COR-L47 (cell line): Measurements from ENCODE around the gene TSPAN10.

Source experiments
- DNase-seq: peaks from one replicate; lab custom pipeline; 2025; lab: John Stamatoyannopoulos, UW

Gene TSPAN10

DNA sequence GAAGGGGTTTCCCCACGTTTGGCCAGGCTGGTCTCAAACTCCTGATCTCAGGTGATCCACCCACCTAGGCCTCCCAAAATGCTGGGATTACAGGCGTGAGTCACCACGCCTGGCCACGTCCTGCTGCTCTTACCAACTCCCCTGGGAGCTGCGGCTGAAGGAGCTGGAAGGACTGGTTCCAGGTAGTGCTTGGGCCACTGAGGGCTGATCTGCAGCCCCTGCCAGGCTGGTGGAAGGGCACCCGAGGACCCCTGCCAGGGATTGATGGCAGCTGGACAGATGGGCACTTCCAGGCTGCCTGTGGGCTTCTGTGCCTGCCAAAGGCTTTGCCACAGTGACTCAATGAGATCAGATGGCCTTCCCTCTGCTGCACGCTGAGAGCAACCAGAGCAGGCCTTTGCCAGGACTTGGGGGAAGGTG is 27.1 kb downstream of the TSPAN10 start:
- no peak for DNase-seq

DNA sequence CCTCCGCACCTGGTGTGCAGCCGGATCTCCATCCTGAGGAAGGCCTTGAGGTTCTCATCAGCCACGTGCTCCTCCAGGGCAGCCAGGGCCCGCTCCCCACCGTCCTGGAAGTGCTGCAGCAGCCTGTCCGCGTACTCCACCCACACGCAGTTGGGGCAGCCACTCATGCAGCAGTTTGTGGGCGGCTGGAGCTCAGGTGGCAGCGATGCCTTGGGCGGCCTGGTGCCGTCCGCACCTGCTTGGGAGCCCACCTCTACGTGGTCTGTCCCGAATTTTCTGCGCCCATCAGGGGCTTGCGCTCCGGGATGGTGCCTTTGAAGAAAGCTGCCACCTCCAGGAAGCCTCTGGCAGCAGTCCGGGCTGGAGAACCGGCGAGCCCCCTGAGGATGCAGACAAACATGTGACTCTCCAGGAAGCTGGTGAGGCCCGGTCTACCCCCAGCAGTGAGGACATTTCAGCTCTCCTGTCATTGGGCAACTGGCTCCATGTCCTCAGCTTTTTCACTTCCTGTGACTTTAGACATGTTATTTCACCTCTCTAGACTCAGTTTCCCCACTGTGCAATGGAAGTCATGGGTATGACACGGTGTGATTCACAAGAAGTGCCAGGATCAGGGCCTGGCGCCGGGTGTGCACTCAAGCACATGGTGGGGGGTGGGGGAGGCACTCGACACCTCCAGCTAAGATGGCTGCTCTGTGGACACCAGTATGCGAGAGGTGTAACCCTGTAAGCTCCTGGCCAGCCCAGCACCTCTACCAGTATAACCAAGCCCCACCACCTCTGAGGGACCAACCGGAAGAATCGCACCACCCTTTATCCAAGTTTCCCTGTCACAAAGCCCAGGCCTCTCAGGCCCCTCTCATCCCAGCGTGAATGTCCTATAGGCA is 28.5 kb downstream of the TSPAN10 start:
- DNase-seq, result peak; percentile 9

DNA sequence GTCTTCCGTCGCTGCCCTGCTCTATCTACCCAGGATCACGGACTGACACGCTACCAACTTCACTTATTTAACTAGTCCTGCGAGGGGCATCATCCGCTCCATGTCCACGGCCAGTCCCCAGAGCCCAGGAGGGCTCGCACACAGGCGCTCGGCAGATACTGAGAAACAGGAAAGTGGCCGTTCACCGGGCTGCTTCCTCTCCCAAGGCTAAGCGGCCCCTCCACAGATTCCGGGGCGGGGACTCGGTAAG is 29.0 kb downstream of the TSPAN10 start:
- no peak for DNase-seq

DNA sequence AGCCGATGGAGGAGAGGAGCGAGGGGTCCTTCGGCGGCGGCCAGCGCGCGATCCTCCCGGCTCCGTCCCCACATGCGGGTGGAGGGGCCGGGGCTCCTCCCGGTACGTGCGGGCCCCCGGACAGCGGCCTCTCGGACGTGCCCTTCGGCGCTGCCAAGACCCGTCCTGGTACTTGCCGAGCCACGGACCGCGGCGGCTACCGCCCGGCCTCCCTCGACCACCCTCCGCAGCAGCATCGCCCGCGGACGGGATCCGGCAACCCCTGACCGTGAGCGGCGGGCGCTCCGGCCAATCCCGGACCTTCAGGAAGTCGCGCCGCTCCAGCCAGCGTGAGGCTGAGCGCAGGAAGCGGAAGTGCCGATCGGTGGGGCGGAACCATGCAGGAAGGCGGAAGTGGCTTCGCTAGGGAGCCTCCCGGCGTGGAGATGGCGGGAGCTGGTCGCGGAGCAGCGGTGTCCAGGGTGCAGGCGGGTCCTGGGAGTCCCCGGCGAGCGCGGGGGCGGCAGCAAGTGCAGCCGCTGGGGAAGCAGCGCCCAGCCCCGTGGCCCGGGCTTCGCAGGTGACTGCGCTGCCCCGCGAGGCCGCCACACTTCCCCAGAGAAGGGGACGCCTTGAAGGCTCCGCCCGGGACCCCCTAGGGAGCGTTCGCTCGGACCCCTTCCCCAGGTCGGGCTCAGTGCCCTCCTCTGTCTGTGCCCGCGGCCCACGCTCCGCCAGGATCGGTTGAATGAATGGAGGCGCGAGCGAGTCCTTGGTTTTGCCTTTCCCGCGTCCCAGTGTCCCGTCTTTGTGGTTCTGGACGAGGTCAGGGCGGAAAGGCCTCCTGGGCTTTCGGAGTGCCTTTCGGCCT is 29.6 kb downstream of the TSPAN10 start, which contains the start of the genes CCDC137 and OXLD1:
Gene CCDC137 (plus strand): TSS at position 396 of the 850 bp plus-strand sequence. CDS start 30 bp downstream, at position 426.
Gene OXLD1 (minus strand): TSS at position 264 of the 850 bp plus-strand sequence. CDS start 28 bp downstream, at position 236.
- peak; percentile 96 for DNase-seq

DNA sequence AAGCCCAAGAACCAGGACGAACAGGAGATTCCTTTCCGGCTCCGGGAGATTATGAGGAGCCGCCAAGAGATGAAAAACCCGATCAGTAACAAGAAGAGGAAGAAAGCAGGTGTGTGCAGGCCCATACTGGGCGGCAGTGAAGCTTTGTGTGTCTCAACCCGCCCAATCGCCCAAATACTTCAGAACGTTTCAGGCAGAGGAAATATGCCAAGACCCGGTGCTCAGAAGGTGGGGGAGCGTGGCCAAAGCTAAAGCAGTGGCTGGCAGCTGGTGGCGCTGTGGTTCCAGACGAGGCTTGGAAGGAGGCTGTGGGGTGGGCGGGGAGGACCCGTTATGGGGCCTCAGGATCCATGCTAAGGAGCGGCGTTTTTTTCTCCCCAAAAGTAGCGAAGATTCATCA is 30.8 kb downstream of the TSPAN10 start:
- DNase-seq, result no peak

DNA sequence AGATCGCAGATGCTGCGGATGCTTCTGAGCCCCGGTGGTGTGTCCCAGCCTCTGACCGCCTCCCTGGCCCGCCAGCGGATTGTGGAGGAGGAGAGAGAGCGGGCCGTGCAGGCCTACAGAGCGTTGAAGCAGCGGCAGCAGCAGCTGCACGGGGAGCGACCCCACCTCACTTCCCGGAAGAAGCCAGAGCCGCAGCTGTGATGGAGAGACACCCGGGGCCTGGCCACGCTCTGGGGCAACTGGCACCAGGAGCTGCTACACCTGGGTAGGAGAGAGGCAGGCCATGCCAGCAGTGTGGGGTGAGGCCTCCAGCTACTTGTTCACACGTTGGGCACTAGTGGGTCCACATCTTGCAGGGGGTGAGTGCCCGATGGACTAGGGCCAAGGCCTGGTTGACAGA is 35.5 kb downstream of the TSPAN10 start:
- DNase-seq, result no peak

DNA sequence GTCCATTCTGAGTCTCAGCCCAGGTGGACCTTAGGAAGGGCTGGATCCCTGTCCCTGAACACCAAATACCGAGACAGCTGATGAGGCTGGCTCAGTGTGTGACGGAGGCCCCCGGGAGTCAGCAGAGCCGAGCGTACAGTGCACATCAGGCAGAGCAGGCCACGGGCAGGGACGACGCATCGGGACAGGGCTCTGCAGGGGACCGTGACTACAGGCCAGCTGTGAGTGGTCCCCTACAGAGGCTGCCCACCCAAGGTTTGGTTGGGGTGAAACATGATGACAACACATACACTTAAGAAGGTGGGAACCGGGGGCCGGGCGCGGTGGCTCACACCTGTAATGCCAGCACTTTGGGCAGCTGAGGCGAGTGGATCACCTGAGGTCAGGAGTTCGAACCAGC is 36.0 kb downstream of the TSPAN10 start:
- DNase-seq, result no peak

DNA sequence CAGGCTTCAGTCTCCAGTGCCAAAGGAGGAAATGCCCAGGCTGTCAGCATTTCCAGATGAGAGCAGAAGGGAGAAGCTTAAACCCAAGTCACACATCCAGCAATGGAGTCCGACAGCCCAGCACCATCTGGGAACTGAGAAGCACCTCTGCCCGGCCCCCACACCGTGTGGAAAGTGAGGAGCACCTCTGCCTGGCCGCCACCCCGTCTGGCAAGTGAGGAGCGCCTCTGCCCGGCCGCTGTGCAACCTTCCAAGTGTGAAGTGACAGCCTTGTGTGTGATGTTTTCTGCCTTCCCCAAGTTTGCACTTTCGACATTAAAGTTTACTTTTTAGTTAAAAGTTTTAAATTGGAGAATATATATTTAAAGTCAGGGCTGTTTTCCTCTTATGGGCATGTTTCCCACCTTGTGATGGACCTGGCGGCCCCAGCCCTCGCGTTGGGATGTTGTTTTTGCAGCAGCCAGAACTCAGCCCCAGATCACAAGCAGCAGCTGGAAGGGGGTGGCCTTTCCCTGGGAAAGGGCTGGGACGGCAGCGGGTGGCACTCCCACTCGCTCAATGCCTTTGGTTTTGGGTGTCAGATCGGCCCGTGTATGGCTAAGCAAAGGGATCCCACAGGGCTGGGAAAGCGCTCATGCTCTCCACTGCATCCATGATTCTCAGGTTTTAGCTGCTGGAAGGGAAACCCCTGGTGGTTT is 36.7 kb downstream of the TSPAN10 start:
- DNase-seq, result no peak

DNA sequence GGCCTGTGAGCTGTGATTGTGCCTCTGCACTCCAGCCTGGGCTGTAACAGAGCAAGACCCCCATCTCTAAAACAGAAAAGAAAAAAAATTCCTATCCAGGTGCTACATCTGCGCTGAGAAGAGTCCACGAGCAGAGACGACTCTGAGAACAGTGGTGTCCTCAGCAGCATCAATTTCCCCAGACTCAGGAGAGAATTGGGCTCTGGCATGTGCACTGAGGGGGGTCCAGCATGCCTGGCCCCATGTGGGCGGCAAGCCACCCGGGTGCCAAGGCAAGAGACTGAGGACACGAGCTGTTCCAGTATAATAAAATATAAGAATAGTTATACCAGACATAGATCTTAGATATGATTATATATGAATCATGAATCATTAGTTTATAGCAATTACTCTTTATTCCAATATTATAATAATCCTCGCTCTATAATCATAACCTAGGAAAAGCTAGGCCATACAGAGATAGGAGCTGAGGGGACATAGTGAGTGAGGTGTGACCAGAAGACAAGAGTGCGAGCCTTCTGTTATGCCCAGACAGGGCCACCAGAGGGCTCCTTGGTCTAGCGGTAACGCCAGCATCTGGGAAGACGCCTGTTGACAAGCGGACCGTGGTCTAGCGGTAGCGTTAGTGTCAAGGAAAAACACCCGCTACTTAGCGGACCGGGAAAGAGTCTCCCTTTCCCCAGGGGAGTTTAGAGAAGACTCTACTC is 38.7 kb downstream of the TSPAN10 start:
- DNase-seq, result peak; percentile 20

DNA sequence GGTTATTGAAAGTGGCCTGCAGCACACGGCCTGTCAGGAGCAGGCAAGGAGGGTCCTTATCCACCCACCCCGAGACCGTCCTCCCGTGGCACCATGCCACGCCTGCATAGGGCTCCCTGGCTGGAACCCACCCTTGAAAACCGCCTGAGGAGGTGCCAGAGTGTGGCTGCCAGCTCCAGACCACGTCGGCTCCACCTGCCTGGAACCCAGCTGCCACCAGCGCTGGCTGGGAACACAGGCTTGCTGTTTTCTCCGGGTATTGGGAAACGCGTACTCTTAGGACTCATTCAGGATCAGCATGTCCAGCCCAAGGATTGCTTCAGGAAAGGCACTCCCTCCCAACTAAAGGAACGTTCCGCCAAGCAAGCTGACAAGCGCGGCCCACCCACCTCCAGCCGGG is 39.9 kb downstream of the TSPAN10 start:
- no peak for DNase-seq

DNA sequence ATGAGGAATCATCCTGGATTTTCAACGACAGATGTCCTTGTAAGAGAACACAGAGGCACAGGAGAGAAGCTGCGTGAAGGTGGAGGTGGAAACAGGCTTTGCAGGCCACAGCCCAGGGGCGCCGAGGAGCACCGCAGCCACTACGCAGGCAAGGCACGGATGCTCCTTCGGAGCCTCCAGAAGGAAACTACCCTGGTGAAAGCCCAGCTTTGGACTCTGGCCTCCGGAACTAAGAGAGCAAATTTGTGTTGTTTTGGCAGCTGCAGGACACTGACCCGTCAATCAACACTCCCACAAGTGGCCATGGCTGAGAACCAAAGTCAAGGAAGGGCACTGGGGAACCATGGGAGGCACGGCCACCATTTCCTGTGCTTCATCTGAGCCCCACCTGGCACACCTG is 43.2 kb downstream of the TSPAN10 start:
- DNase-seq, result no peak

DNA sequence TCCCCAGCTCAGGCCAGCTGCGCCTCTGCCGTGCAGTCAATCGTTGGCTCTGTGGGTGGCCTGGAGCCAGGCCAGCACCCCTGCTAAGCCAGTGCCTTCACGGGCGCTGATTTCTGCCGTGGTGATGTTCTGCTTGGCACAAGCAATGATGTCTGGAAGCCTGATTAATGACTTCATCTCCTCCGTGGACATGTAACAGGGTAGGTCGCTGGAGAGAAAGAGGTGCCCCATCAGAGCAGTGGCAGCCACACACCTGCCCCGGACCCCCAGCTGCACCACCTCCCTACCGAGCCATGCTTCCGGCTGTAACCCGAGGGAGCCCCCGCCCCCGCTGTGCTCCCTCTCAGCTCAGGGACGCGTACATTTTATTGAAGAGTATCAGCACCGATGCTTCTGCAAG is 44.7 kb downstream of the TSPAN10 start:
- peak; percentile 93 for DNase-seq

DNA sequence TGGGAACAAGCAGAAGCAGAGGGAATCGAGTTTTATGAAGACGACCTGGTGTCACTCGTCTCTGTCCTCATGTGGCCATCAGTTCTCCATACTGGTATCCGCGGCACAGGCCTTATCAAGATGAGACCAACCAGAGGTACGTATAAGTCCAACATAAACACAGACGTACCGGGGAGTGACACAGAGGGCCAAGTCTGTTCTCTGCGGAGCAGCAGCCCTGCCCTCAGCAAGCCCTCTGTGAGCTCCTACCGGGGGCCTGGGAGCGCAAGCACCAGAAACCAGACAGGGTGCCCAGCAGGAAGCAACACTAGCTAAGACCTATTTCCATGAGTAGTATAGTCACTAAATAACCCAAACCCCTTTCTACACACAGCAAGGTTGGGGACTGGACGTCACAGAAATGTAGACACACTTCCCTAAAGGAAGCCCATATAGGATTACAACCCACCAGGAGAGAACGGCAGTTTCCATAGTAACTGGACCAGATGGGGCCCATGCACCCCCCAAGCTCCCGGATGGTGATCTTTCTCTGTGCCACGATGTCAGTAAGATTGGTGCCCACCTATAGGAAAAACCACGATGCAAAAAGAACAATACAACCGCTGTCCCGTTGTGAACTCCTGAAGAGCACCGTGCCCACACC is 45.7 kb downstream of the TSPAN10 start:
- DNase-seq, result no peak

DNA sequence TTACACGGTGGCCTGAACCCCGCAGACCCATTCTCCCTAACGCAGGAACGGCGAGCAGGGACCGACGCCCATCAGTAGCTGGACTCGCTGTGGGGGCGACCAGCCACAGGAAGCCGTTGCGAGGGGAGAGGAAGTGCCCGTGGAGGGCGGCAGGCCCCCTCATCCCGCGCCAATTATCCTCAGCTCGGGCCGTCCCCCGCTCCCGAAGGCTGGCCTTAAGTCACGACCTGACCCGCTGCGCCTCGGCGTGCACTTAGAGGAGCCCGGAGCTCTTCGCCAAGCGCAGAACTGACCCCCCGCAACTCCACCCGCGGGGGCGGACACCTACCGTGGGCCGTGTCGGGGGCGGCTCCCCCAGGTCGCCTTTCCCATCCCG is 46.2 kb downstream of the TSPAN10 start:
- DNase-seq, result no peak

DNA sequence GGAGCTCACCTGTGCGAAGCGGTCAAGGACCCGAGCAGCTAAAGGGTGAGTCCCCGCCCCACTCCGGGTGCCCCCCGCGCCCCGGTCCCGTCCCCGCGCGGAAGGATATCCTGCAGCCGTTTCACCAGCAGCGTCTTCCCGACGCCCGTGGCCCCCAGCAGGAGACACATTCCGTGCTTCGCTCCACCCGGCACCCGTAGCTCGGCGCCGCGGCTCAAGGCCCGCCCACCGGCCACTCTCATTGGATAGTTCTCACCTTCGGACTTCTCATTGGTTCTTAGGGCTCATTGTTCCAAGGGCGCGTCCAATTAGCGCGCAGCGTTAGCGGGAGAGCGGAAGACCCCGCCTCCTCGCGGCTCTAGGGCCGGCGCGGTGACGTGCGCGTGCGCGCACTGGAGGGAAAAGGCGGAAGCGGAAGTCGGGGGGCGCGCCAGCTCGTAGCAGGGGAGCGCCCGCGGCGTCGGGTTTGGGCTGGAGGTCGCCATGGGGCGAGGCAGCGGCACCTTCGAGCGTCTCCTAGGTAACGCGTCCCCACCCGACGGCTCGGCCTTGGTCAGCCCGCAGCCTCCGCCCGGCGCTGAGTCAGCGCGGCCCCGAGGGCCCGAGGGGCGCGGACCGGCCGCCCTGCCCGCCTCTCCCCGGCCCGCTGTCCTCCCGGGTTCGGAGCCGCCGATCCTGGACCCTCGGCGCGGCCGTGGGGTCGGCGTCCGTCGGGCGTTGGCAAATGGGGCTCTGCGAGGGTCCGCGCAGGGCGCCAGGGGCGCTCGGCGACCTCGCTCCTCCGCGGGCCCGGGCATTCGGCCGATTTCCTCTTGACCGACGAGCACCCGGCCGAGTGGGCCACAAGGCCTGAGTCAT is 46.8 kb downstream of the TSPAN10 start, which contains the start of the genes ARL16 and HGS:
Gene ARL16 (minus strand): TSS at position 214 of the 858 bp plus-strand sequence. CDS start 44 bp downstream, at position 170.
Gene HGS (plus strand): TSS at position 428 of the 858 bp plus-strand sequence. CDS start 56 bp downstream, at position 484.
- peak; percentile 99 for DNase-seq

DNA sequence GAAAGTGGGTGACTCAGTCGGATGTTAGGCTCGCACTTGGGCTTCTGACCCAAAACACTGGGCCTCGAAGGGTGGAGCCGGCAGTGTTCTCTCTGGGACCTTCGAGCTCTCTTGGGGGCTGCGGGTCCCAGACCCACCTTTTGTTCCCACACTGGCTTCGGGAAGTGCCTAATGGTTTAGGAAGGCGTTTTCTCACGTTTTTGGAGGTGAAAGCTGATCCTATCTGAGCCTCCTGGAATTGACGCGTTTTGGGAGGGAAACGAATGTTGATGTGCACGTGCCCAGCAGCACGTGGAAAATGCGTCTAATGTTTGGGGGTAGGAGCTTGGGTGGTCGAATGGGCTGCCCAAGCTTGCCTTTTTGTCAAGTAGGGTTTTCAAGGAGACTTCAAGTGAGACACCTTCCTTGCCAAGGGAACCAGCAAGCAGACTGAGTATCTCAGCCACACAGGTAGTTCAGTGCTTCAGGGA is 47.5 kb downstream of the TSPAN10 start:
- no peak for DNase-seq

DNA sequence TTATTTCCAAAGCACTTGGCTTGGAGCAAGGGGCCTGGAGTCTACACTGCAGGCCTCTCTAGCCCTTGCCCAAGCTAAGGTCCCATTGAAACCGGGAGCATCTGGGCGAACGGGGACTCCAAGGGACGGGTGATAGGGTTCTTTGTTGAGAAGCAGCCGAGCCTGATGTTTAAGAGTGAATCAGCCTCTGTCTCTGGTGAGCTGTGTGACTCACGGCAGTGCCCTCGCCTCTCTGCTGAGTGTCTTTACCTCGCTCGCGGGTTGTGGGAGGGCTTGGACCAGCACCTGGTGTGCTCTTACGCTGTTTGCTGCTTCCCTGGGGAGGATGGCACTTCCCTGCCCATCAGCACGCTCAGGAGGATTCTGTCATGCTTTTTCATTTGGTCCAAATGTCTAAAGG is 48.1 kb downstream of the TSPAN10 start:
- DNase-seq, result no peak

DNA sequence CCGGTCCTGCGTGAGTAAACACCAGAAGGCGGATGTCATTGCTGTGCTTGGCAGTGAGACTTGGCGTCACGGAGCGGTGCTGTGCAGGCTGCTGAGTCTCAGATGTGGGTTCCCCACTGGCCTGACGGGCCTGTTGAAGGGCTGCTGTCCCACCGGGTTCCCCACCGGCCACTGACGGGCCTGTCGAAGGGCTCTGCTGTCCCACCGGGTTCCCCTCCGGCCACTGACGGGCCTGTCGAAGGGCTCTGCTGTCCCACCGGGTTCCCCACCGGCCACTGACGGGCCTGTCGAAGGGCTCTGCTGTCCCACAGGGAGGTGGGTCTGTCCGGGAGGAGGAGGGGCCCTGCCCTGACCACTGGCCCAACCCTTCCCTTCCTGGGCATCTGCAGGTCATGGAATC is 49.6 kb downstream of the TSPAN10 start:
- no peak for DNase-seq

DNA sequence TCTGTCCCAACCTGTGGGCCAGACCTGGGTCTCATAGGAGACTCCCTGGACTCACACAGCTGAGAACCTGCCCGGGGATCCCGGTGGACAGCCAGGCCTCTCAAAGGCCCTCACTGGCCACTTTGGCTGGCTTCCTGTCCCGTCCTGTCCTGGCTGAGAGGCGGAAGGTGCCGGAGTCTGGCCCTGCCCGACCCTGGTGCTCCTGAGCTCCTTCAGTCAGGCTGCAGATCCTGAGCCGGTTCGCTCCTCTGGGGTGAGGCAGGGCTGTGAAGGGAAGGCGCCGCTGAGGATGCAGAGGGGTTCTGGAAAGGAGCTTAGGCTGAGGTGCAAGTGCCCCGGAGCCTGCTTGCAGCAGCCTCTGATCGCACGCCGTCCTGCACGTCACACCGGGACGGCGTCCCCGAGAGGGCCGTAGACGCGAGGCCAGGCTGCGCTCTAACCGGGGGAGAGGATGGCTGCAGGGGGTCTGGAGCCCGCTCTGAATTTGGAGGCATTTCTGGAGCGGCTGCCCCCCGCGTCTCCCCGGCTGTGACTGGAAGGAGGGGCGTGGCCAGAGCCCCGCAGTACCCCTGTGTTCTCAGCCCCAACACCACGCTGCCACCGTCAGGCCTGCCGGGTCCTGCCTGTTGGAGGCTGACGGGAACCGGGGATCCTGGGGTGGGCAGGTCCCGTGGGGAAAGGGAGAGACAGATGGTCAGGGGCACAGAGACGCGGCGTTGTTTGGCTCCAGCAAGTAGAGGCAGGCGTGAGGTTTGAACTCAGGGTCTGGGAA is 51.0 kb downstream of the TSPAN10 start:
- DNase-seq, result no peak
